ENCODE results near the gene RHBG.

The RHBG gene

DNA sequence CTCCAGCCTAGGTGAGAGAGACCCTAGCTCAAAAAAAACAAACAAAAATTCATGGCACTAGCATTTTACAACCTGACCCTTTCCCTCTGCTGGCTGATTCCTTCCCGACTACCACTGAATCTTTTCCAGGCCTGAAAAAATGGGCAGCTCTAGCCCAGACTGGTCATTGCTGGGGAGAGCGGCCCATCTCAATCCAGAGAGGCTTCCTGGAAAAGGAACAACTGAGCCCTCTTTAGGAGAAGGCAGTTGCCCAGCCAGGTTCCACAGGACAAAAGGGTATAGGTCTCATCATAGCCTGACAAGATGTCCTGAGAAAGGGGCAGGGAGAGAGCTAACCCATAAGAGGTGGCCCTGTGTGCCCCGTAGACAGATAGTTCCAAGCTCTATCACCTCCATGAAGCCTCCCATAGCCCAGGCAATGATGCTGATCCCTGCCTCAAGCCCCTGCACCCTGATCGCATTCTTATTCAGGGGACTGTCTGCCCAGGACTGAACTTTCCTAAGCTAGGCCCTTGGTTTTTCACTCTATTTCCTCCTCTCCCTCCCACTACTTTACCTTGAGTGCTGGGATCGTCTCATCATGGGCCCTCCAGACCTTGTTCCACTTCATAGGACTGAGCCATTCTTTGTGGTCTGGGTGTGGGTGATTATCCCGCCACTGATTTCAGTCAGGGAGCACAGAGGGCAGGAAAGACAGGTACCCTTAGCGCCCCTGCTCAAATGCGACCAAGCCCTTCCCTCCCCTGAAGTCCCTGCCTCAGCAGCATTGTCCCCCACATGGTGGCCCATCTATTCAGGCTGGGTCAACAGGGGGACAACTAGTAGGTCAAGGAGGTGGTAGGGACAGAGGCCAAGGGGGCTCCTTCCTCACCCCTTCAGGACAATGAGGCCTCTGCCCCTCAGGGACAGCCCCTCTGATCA lies 18.2 kb downstream of the RHBG start:
- DNase-seq, result no peak

DNA sequence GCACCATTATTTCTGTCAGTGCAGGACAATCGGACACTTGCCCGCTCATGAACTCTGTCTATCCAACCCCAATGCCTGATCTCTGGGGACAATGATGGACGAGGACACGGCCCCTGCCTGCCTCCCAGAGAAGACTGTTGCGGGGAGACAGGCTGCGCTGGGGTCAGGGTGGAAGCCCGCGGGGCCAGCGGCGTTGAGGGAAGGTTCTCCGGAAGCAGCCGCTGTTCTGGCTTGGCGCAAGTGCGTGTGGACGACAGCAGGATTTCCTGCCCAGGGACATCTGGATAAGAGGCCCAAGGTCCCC lies 18.8 kb downstream of the RHBG start:
- no peak for DNase-seq

DNA sequence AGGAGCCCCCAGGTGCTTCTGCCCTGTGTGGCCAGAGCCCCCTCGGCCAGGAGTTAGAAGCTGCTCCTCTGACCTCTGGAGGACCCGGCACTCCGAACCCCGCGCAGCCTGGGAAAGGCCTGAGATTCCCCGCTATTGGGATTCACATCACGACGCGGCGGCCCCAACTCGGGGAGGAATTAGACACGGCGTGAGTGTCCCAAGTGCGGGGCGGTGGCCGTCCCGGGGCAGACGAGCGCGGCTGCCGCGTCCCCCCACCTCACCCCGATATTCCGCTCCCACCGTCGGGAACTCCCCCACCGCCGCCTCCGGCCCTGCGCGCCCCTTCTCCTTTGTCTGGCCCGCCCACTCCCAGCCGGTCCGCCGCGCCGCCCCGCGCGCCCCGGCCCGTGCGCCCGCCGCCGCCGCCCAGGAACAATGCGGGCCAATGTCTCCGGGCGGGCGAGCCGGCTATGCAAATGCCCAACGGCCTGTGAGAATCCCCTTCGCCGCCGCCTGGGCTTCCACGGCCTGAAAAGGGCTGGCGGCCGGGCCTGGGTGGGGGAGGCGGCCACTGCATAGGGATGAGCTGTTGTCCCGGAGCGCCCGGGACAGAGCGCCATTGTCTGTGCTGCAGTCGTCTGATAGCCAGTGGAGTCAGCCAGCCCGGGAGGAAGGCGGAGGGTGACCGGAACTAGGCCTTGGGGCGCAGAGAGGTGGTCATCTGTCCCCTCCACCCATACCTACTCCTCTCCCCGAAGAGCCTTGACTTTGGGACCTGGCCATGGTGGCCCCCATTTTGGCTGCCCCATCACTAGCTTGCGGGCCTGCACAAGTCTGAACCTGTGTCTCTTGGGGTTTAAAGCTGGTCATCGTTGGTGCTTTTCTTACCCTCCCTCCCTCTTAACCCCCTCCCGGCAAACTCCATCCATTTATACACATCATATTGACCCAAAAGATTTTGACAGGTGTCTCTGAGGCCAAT lies 19.4 kb downstream of the RHBG start:
- no peak for DNase-seq

DNA sequence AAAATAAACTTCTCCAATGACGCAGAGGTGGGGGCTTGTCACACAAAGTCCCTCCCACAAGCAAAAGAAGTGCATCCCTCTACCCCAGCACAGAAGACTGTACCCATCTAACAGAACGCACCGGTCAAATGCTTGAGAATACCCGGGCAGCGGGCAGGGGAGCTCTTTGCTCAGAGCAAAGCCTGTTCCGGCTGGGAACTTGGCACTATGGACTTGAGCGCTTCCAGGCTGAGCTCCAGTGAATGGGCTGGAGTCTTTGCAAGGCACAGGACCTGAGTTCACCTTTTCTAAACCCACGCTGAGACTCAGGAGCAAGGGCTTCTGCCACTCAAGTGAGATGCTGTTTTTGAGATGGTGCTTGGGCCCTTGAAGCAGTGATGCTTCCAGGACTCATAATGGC lies 20.3 kb downstream of the RHBG start:
- no peak for DNase-seq

DNA sequence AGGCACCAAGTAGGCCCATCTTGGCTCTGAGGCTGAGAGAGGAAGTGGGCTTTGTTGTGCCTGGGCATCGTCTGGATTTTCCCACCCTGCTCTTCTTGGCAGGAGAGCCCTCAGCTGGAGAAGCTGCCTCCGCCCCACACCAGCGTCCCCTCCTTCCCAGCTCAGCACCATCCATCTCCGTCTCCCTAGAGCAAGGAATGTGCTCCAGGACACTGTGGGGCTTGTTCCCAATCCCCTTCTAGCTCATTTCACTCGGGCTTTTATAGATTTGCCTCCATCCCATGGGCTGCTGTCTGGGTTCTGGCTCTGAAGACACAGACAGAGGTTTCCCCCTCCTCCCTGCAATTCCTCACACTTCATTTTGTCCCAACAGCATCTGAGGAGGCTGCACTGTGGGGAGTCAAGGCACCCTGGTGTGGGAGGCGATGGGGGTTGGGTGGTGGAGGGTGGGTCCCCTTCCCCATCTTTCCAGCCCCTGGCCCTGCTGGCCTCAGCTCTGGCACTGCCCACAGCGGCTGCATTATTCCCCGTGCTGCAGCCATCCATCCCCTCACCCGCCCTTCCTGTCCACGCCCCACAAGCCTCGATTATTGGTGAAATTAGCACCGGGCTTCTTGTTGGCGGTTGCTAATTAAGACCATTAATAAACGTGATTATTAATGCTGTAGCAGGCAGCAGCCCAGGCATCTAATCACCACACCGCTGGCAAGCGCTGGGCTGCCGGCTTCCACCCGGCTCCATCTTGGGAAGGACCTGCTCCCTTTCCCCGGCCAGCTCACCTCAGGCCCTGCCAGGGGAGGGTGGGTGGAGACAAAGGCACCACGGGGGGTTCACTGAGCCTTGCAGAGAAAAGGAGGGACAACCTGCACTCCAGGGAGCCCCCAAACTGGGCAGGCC lies 21.7 kb downstream of the RHBG start:
- no peak for DNase-seq

DNA sequence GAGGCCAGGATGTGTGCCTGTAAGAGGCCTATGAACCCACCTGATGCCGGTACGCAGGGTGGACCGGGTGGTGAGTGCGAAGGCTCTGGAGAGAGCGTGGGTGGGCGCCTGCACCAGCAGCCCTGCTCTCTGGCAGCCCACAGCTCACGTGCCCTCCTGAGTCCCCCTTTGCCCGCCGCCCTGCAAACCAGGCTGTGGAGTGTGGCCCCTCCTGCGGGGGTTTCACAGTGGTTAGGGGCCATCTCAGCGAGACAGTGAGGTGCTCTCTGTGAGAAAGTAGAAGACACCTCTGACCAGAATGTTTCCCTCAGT lies 22.3 kb downstream of the RHBG start:
- no peak for DNase-seq

DNA sequence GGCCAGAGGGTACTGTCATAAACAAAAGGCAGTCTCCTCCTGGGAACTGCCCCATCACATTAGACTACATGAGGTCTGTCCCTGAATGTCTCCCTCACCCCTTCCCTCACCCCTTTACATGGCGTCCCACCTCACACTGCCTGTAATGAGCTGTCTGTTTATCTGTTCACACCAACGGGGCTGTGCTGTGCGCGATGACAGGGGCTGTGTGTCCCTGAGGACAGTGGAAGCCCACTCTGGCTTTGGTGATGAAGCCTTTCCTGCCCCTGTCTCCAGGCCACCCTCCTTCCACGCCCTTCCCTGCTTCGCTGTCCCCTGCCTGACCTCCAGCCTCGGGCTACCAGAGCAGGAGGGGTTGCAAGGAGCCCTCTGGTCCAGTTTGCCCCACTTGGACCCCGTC lies 22.7 kb downstream of the RHBG start:
- no peak for DNase-seq

DNA sequence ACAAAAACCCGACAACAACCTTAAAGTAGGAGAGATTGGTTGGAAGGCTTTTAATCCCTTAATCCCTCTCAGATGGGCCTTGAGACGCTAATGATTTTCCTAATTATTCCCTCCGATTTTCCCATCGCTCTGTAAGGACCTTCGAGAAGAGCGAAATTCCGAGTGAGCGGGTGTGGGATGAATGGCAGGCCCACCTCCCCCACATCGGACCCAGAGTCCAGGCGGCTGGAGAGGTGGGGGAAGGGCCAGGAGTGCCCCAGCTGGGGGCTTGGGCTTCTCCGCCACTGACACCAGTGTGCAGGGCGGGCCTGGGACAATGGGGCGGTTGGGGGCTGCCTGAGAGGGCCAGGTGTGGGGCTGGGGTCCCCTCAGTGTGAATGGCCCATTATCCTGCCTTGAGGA lies 23.4 kb downstream of the RHBG start:
- DNase-seq, result no peak

DNA sequence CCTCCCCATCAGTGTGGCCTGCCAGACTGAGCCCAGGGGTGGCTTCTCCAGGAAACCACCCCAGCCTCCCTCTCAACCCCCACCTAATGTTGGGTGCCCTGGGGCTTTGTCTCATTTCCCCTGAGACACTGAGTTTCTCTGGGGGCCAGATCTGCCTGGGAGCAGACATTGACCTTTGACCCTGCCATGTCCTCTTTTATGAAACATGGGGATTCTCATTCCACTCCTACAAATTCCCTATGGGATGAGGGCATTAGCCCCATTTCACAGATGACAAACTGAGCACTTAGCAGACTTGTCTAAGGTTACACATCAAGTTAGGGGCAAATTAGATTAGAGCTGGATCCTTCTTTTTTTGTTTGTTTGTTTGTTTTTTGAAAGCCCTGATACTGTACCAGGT lies 24.1 kb downstream of the RHBG start:
- DNase-seq, result no peak

DNA sequence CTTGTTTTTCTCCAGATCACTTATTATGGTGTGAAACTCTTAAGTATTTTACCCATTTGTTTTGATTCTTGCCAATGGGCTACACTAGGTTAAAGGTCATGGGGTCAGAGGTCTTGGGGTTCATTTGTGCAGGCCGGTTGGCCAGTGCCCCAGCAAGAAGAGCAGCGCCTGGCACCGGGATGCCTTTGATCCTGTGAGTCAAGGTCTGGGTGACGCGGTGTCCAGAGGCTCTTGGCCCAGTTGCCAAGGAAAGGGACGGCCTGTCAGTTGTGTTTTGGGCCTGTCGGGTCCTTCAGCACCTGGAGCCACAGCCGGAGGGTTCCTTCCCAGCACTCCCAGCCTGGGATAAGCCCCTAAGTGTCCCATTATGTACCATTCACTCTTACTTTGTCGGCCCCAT lies 25.1 kb downstream of the RHBG start:
- no peak for DNase-seq

DNA sequence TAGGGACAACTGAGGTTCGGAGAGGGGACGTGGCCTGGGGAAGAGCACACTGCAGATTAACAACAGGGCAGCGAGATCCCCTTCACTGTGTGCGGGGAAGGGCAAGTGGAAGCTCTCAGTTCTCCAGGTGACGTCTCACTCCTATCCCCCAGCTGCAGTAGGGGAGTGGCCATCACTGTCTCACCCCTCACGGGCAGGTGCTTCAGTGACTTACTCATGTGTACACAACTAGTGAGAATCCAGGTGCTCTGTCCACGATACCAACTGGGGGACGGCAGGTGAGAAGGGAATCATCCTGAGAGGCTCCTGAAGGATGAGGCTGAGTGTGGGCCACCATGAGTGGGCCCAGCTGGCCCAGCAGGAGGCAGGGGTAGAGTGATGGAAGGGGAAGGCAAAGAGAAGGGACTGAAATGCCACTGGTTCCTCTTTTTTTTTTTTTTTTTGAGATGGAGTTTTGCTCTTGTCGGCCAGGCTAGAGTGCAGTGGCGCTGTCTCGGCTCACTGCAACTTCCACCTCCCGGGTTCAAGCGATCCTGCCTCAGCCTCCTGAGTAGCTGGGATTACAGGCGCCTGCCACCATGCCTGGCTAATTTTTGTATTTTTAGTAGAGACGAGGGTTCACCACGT lies 25.9 kb downstream of the RHBG start:
- DNase-seq, result no peak

DNA sequence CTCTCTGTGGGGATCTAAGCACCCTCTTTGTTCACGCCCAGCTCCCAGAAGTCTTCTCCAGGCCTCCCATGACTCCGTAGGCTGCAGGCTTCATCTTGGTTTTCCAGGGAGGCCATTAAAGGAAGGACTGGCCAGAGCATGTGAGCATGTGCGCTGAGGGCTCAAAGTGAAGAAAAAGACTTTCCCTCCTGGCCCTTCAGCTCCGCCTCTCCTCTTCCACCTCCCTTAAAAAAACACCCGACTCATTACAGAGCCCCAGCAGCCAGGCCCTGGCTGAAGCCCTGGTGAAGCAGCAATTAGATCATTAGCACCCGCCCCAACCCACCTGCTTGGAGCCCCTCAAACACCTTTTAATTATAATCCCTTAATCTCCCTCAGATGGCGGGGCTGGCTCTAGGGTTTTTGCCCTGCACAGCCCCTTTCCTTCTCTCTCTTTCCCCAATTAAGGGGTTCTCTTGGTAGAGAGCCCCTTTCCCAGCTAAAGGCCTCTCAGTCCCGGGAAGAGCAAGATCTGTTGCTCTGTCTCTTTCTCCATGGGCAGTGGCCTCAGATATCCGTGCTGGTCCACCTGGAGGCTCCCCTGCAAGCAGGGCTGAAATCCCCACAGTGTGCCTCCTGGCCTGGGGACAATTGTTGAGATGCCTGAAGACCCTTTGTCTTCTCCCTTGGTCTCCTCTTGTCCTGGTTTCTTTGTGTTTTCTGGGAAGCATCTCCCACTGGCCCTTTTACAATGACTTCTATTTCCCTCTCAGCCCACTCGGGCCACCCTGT lies 30.5 kb downstream of the RHBG start:
- no peak for DNase-seq

DNA sequence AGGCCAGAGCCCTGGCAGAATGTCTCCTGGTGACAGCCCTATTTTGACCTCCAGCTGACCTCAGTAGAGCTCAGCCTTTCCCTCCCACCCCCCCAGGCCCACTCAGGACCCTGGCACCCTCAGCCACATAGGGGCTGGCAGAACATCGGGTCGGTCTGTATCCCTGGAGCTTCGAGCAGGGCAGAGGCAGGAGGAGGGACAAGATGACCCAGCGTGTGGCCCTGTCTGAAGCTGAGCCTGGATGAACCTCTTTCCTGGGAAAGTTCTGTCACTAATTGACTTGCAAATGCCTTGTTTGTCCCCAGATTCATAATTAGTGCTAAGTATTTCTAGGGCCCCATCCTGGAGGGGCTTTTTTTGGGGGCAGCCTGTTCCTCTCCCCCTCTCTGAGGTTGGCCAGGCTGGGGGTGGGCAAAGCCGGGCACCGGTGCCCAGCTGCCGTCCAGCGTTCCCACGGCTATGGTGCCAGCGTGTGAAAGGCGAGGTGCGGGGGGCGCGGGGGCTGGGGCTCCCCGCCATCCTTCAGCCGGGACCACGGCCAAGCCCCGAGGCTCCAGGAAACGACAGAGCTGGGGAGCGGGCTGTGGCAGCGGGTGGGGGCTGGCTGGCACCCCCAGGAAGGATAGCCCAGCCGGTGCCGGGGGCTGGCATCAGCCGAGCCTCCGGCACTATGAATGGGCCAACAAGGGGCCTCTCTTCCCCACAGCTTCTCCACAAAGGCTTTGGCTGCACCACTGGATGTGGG lies 31.4 kb downstream of the RHBG start:
- no peak for DNase-seq

DNA sequence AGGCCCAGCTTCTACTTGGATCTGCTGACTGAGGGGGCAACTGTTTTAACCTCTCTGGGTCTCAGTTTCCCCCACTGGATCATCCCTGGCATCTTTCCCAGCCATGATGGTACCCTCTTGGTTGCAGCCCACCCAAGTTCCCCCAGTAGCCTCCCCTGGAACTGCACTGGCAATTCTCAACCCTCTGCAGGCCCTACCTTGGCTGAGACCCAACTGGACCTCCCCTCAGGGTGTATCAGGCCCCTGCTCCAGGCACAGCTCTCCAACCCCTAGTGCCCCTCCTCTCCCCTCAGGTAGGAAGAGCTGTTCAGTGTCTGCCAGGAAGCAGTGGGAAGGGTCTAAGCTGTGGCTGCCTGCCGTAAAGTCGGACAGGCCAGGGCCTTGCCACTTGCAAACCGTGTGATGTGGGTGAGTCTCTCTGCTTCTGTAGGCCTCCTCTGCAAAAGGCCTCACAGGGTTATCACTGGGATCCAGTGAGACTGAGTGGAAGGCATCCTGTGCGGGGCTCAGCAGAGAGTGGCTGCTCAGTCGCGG lies 32.1 kb downstream of the RHBG start:
- DNase-seq, result no peak

DNA sequence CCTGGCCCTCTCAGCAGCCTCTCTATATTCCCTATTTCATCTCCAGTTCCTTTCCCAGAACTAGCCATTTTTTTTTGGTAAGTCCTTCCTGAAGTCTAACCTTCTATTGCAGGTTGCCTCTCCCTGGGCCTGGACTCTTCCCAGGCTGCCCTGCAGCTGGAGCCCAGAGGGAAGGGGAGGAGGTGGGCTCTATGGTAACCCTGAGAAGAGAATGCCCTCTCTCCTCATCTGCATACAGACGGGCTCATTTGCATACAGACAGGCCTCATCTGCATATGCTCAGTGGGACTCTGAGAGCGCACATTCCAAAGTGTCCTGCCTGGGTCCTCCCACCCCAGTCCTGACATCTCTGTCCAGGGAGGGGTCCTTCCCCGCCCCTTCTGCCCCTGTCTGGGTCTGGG lies 32.7 kb downstream of the RHBG start:
- DNase-seq, result no peak

DNA sequence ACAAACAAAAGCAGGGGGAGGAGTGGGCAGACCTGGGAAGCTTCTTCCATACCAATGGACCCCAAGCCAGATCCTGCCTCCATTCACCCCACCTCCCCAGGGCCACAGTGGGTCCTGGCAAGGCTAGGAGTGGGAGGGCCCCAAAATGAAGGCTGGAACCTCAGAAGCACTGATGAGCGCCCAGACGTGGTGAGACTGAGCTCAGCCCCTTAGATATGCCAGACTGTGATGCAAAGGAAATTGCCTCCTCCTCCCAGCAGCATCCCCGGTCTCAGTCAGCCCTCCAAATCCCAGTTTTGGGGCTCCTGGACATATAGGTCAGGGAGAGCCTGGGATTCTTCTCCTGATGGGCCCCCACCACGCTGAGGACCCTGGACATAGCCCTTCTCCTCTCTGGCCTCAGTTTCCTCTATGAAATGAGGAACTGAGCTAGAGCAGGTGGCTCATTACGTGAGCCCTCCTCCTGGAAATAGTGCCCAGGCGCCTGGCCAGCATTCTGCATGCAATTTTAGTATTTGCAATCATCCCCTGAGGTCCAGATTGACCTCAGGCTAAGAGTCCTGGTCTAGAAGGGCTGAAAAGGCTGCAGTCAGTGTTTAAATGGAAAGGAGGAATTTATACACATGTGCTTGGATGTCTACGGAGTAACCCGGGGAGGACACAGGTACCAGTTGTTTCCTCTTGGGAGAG lies 33.5 kb downstream of the RHBG start:
- no peak for DNase-seq

DNA sequence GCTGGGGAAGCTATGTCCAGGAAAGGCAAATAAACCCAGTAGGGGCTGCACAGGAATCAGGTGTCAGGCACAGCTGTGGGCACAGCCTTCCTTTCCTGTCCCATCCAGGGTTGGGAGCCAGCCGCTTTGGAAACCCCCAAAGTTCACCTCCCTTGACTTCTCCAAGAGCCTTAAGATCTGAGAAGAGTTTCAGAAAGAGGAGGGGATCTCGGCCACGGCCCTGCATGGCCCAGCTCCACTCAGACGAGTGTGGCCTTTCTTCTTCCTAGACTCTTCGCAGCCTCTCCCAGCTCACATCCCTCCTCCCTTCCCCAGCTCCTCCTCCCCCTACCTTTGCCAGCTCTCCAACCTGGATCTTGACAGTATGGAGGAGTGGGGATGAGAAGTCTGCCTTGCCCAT lies 36.7 kb downstream of the RHBG start:
- no peak for DNase-seq

DNA sequence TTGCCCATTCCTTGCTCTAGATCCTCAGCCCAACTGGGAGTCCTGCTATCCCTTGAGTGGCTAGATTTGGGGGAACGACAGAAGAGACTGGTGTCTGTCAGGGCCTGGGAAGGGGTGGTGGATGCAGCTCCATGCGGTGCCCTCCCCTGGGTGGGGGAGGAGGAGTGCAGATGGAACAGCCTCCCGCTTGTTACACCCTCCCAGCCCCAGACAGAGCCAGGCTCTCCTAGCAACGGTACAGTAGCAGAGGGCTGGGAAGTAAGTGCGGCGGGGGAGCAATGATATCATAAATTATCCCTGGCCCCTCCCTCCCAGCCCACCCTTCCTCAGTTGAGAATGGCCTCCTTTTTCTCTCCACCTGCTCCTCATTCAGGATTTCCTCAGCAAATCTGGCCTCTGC lies 37.2 kb downstream of the RHBG start:
- peak; percentile 89 for DNase-seq

DNA sequence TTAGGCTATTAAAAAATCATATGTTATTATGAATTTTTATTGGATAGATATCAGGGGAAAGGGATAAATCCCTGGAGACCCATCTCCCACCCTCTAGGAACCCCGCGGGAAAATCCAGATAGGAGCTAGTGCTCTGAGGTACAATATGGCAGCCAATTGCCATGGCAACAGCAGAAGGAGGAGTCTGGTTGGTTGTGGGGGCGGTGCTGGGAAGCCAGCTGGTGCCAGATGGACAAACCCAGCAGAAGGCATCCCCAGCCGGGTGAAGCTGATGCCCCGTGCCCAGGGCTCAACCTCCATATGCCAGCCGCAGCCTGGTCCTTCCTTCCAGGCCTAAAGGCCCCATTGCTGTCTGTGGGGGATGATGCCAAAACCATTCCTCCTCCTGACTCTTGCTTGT lies 38.3 kb downstream of the RHBG start:
- DNase-seq, result peak; percentile 98

DNA sequence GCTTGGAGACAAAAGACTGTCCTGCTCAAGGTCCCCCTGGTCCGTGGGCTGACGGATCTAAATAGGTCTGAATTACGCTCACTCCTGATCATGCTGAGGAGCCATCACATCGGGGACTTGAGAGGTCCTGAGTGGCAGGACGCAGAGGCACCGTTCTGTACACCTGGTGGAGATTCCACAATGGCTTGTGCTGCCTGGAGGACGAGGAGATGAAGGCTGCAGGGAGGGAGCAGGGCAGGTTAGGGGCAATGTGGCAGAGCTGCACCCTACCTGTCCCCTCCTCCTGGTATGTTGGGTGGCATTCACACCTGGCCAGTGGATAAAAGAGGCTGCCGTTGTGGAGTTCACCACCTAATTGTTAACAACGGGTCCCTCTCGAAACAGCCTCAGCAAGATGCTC lies 38.7 kb downstream of the RHBG start:
- no peak for DNase-seq
